HCT116 (cell line): ENCODE measurements around the gene OR1F1. TPM values are rescaled to one million over a fixed set of nuclear protein-coding genes. Genes with fewer than 3 reads are reported as not detected.

Source experiments
- ATAC-seq: fragments of 200-7000 bp; cut with Tn5 transposase; 2 replicates; pipeline ENCODE4 v1.9.1; 2020; ENCODE audit warnings: mild to moderate bottlenecking, moderate library complexity
- BruUV-seq: library from RNA; stranded (reverse); fragments of 400-500 nt; replicated peaks from 2 replicates; lab custom pipeline; 2021; lab: Mats Ljungman, UMichigan
- CTCF ChIA-PET: fragments of 300-600 bp; sonication (Branson Sonifier 250); formaldehyde crosslinking; loops from one replicate; lab custom pipeline; 2021; ENCODE audit warnings: antibody characterized with exemption; lab: Charles Lee
- POLR2A ChIA-PET: fragments of 300-600, 350-600 bp; sonication (Branson Sonifier 250); formaldehyde crosslinking; loops from one replicate; lab custom pipeline; 2021; ENCODE audit warnings: antibody characterized with exemption; lab: Charles Lee
- RAD21 ChIA-PET, 2 experiments: fragments of 300-600 bp; sonication (Branson Sonifier 250); formaldehyde crosslinking; loops; one replicate each; lab custom pipeline; 2023; ENCODE audit warnings: low total read pairs in 2 of 2; ENCODE audit not compliant: uncharacterized antibody in 2 of 2, unreplicated experiment in 2 of 2, low non-redundant PET in 1 of 2; lab: Charles Lee
- DNase-seq: peaks from one replicate; pipeline ENCODE4 v3.0.0-alpha.2; 2010; ENCODE audit warnings: low read depth, low spot score
- H2AFZ ChIP-seq: fragments of 200-600 bp; shearing (Covaris generic), sonication (generic); 2 replicates; pipeline ENCODE4 v1.6.1; 2017; ENCODE audit warnings: low read depth, mixed run types, mixed read lengths, antibody characterized with exemption, low read length; ENCODE audit not compliant: poor library complexity, severe bottlenecking
- H3K27ac ChIP-seq: 2 replicates; pipeline ENCODE4 v1.5.1; 2012; ENCODE audit warnings: low read depth, low read length
- H3K27me3 ChIP-seq: fragments of 200-600 bp; sonication (generic); 2 replicates; pipeline ENCODE4 v1.6.1; 2016; ENCODE audit warnings: mixed run types, low read length, mixed read lengths; ENCODE audit not compliant: insufficient read depth
- H3K36me3 ChIP-seq, 2 experiments: fragments of 200-500 bp in 1 of 2; fragments of 200-600 bp in 1 of 2; sonication (Bioruptor generic) in 1 of 2; sonication (generic) in 1 of 2; 2 replicates each; pipeline versions ENCODE4 v1.5.1 to v1.6.1; 2014 to 2016; ENCODE audit warnings: low read length in 2 of 2, inconsistent platforms in 1 of 2, mixed read lengths in 1 of 2, mixed run types in 1 of 2; ENCODE audit not compliant: insufficient read depth in 2 of 2, control insufficient read depth in 1 of 2
- H3K4me1 ChIP-seq, 2 experiments: fragments of 200-600 bp in 1 of 2; sonication (generic) in 1 of 2; 2 replicates each; pipeline versions ENCODE4 v1.5.1 to v1.6.1; 2012 to 2017; ENCODE audit warnings: low read length in 2 of 2, inconsistent platforms in 1 of 2, mild to moderate bottlenecking in 1 of 2, mixed read lengths in 1 of 2, mixed run types in 1 of 2, moderate library complexity in 1 of 2; ENCODE audit not compliant: insufficient read depth in 2 of 2, control insufficient read depth in 1 of 2
- H3K4me2 ChIP-seq: fragments of 200-600 bp; sonication (generic); 2 replicates; pipeline ENCODE4 v1.6.1; 2017; ENCODE audit warnings: mixed run types, low read length, mixed read lengths
- H3K4me3 ChIP-seq, 2 experiments: fragments of 200-600 bp in 1 of 2; sonication (generic) in 1 of 2; replicated peaks in 1 of 2; 2 replicates each; pipeline ENCODE4 v1.5.1; 2011 to 2016; ENCODE audit warnings: low read length in 2 of 2, control low read depth in 1 of 2, low read depth in 1 of 2, mild to moderate bottlenecking in 1 of 2, mixed read lengths in 1 of 2, mixed run types in 1 of 2
- H3K79me2 ChIP-seq: fragments of 200-600 bp; sonication (generic); 2 replicates; pipeline ENCODE4 v1.6.1; 2017; ENCODE audit warnings: mild to moderate bottlenecking, mixed run types, low read length, moderate library complexity, mixed read lengths; ENCODE audit not compliant: insufficient read depth
- H3K9ac ChIP-seq: fragments of 200-600 bp; sonication (generic); 2 replicates; pipeline ENCODE4 v1.6.1; 2016; ENCODE audit warnings: low read length, mixed read lengths
- H3K9me2 ChIP-seq: fragments of 200-600 bp; sonication (generic), shearing (Covaris generic); 2 replicates; pipeline ENCODE4 v1.6.1; 2017; ENCODE audit warnings: mixed run types, mild to moderate bottlenecking, moderate library complexity; ENCODE audit not compliant: insufficient read depth
- H3K9me3 ChIP-seq, 2 experiments: fragments of 200-500 bp in 1 of 2; fragments of 200-600 bp in 1 of 2; sonication (Bioruptor generic) in 1 of 2; sonication (generic) in 1 of 2; 2 replicates each; pipeline ENCODE4 v1.6.1; 2014 to 2017; ENCODE audit warnings: low read length in 2 of 2, mixed read lengths in 2 of 2, inconsistent platforms in 1 of 2, low read depth in 1 of 2, mild to moderate bottlenecking in 1 of 2, mixed run types in 1 of 2, moderate library complexity in 1 of 2; ENCODE audit not compliant: control insufficient read depth in 1 of 2, insufficient read depth in 1 of 2
- H4K20me1 ChIP-seq: fragments of 200-600 bp; sonication (generic), shearing (Covaris generic); 2 replicates; pipeline ENCODE4 v1.6.1; 2017; ENCODE audit warnings: mixed run types, mild to moderate bottlenecking, moderate library complexity; ENCODE audit not compliant: insufficient read depth
- CBX3 ChIP-seq: IDR thresholded peaks from 2 replicates; pipeline ENCODE4 v1.6.1; 2012; ENCODE audit warnings: low read depth
- CTCF ChIP-seq, 3 experiments: fragments of 200-600 bp in 1 of 3; sonication (generic) in 1 of 3; IDR thresholded peaks in 2 of 3; conservative IDR thresholded peaks in 1 of 3; 2 replicates each; pipeline ENCODE4 v1.5.1; 2012 to 2017; ENCODE audit warnings: low read depth in 2 of 3, low read length in 2 of 3, antibody characterized with exemption in 1 of 3, borderline replicate concordance in 1 of 3, control low read depth in 1 of 3, mild to moderate bottlenecking in 1 of 3, mixed read lengths in 1 of 3, mixed run types in 1 of 3, moderate library complexity in 1 of 3; ENCODE audit not compliant: insufficient read depth in 1 of 3
- ELF1 ChIP-seq: IDR thresholded peaks from 2 replicates; pipeline ENCODE4 v1.6.1; 2012; ENCODE audit warnings: low read depth, borderline replicate concordance
- EZH2 ChIP-seq: fragments of 200-600 bp; sonication (generic); IDR thresholded peaks from 2 replicates; pipeline ENCODE4 v1.6.1; 2017; ENCODE audit warnings: antibody characterized with exemption, mixed run types
- FOSL1 ChIP-seq: IDR thresholded peaks from 2 replicates; pipeline ENCODE4 v1.6.1; 2012; ENCODE audit warnings: low read depth
- JUND ChIP-seq: IDR thresholded peaks from 2 replicates; pipeline ENCODE4 v1.6.1; 2012
- POLR2A ChIP-seq: IDR thresholded peaks from 2 replicates; pipeline ENCODE4 v1.7.0; 2011; ENCODE audit warnings: borderline replicate concordance; ENCODE audit not compliant: insufficient read depth, insufficient read length; ENCODE audit errors: extremely low read depth
- POLR2AphosphoS5 ChIP-seq: IDR thresholded peaks from 2 replicates; pipeline ENCODE4 v1.6.1; 2011; ENCODE audit warnings: mild to moderate bottlenecking, low read depth, low read length, moderate library complexity
- RAD21 ChIP-seq: IDR thresholded peaks from 2 replicates; pipeline ENCODE4 v1.6.1; 2012; ENCODE audit warnings: low read depth, mild to moderate bottlenecking
- ZNF274 ChIP-seq: fragments of 200-500 bp; sonication (Bioruptor generic); IDR thresholded peaks from 2 replicates; pipeline ENCODE4 v1.6.1; 2014; ENCODE audit warnings: mild to moderate bottlenecking, low read depth, low read length, inconsistent platforms
- intact Hi-C: fragments of 100-400 bp; cut with micrococcal nuclease; formaldehyde crosslinking; loops from 2 replicates; pipeline ENCODE4 v1.10.0; 2022
- total RNA-seq: library from RNA; stranded (reverse); gene quantifications from one replicate; pipeline ENCODE4 v1.2.1, GENCODE V29; 2021; ENCODE audit not compliant: unreplicated experiment
- TF ChIP-seq, protein P1 (sequence below): IDR thresholded peaks from 2 replicates; pipeline ENCODE4 v1.6.1; 2012

The OR1F1 gene
- total RNA-seq, 1 experiment from 2014 or later, result not detected

DNA sequence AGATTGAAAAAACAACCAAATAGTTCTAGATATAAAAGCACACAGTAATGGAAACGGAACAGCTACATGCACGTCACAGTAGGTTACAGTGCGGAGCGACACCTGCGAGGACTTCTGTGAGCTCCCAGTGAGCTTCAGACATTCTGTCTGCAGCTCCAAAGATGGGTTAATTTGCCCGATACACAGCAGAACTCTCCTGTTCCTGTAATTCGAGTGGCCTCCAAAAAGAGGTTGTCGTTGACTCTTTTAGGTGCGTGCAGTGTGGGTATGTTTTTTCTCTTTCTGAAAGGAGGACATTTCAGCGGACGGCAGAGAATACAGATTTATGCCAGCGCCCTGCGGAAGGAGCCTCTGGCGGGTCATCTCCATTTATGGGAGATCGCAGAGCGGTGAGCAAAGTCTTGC, 2.9 kb downstream of the OR1F1 start:
- TF ChIP-seq POLR2A, result no peak
- TF ChIP-seq POLR2AphosphoS5, result no peak
- TF ChIP-seq CTCF (IDR thresholded peaks at IDR 0.05 in 2 of 3, conservative IDR thresholded peaks at IDR 0.05 in 1 of 3; ENCODE audit: borderline replicate concordance in 1 of 3, insufficient read depth in 1 of 3, low read depth in 2 of 3, low read length in 2 of 3), result no peak
- TF ChIP-seq FOSL1, result no peak
- TF ChIP-seq ZNF274, result no peak
- TF ChIP-seq RAD21, result no peak
- TF ChIP-seq ELF1, result no peak
- TF ChIP-seq EZH2, result no peak
- TF ChIP-seq CBX3, result no peak
- TF ChIP-seq JUND, result no peak
- TF ChIP-seq, protein P1, sequence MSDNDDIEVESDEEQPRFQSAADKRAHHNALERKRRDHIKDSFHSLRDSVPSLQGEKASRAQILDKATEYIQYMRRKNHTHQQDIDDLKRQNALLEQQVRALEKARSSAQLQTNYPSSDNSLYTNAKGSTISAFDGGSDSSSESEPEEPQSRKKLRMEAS, result no peak
- Histone ChIP-seq H2AFZ (peak overlapping the region; percentile 6), H3K4me2 (peak overlapping the region; percentile 48), H3K9ac (no peak overlapping the region), H3K27ac (no peak overlapping the region), H3K27me3 (no peaks in the 10 kb centered on the region), H3K9me2 (no peaks in the 10 kb centered on the region), H3K9me3 (no peaks in the 10 kb centered on the region; a peak in 1 of 4 replicates), H3K79me2 (no peaks in the 10 kb centered on the region), H3K36me3 (no peaks in the 10 kb centered on the region), H3K4me1 (peaks cover 8 to 35% of the 10 kb centered on the region in 2 experiments; a peak in 3 of 4 replicates), H4K20me1 (no peaks in the 10 kb centered on the region), H3K4me3 (peak overlapping the region in 1 of 2 experiments; percentile 24; a peak in 1 of 4 replicates)
- no peak for ATAC-seq
- POLR2A ChIA-PET, result interaction anchor here (1.9 kb wide), 1 partner anchor 19 kb away, joined by 7 read pairs; no protein-coding TSS in a partner anchor
- RAD21 ChIA-PET, result interaction anchor here (0.5 to 1.3 kb wide), 2 partner anchors 19 to 73 kb away, joined by 3 read pairs; no protein-coding TSS in a partner anchor
- intact Hi-C loops, result no loop called here
- CTCF ChIA-PET, result no interaction called here
- no peak for DNase-seq
- no TSS peak for BruUV-seq
